PC-3 (cell line): ENCODE measurements around the gene RNF183.

Source experiments
- CTCF ChIP-seq: fragments of 300-600 bp; sonication (generic); conservative IDR thresholded peaks from 2 replicates; pipeline ENCODE4 v1.5.1; 2017; ENCODE audit warnings: antibody characterized with exemption, low read depth, mild to moderate bottlenecking, low read length
- EZH2 ChIP-seq: fragments of 300-600 bp; sonication (generic); IDR thresholded peaks from one replicate; pipeline ENCODE4 v1.6.1; 2017; ENCODE audit warnings: antibody characterized with exemption, mild to moderate bottlenecking, low read length; ENCODE audit not compliant: unreplicated experiment

GRCh38 chr9:113350937-113351336, 47.8 kb upstream of the RNF183 start:
- no peak for TF ChIP-seq CTCF
- TF ChIP-seq EZH2, result no peak
